NOMO-1 treated with dmso at 0.1 percent for 144 hours (cell line): ENCODE results near the gene TMEM86B.
"Not testable (repeated sequence)": the region's sequence is repeated elsewhere in the genome, so short reads cannot be mapped to it uniquely, and the experiment has no call there.

ENCODE experiments used
- DNase-seq: peaks from one replicate; lab custom pipeline; 2025; ENCODE audit not compliant: unreplicated experiment; lab: John Stamatoyannopoulos, UW

The TMEM86B gene

GRCh38 chr19:55242517-55242916 is 14.0 kb upstream of the TMEM86B start:
- no peak for DNase-seq

GRCh38 chr19:55241935-55242464 is 13.4 kb upstream of the TMEM86B start:
- DNase-seq = no peak

- no peak for DNase-seq
These were observed 12.8 kb upstream of the TMEM86B start for GRCh38 chr19:55241143-55241934.

DNA sequence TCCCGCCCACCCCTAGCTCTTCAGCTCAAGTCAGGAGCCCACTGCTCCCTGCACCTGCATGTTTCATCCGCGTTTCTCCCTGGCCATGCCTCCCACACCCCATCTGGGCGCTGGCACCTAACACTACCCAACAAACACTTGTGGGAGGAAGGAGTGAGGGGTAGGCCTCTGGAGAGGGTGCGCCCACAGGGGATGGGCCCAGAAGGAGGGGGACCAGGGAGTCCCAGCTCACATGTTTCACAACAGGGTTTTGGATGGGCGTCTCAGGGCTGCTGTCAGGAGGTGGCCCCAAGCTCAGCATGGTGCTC is 12.1 kb upstream of the TMEM86B start:
- DNase-seq = no peak

DNA sequence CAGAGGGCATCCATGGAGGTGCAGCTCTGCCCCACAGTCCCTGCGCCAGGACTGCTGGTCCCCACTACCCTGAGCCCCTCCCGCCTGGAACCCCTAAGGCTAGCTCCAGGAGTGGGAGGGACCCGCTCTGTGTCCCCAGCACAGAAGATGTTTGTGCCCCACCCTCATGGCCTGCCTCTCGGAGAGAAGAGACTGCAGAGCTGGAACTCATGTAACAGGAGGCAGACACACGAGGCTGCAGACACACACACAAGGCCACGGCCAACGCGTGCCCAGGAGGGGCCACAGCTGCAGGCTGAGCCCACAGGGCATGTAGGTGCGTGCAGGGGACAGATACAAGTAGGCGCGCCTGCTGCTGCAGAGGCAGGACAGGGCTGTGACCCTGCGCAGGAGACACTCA is 10.4 kb upstream of the TMEM86B start:
- DNase-seq = no peak

GRCh38 chr19:55238030-55238429 is 9.5 kb upstream of the TMEM86B start:
- DNase-seq = no peak

DNA sequence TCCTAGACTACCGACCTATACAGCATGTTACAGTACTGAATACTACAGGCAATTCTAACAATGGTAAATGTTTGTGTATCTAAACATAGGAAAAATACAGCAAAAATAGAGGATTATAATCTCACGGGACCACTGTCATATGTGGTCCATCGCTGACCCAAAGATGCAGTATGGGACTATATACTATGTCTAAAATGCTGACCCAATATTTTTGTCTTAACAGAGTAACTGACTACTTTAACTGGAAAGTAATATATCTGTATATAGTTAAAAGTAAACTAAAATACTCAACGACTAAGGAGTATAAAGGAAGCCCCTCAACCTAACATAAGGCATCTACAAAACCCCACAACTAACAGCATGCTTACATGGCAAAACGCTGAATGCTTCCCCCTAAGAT is 4.4 kb upstream of the TMEM86B start:
- DNase-seq = no peak

- DNase-seq = no peak
These were observed 3.7 kb upstream of the TMEM86B start for GRCh38 chr19:55232286-55232602.

- DNase-seq = no peak
These were observed 3.1 kb upstream of the TMEM86B start for GRCh38 chr19:55231391-55232285.

DNA sequence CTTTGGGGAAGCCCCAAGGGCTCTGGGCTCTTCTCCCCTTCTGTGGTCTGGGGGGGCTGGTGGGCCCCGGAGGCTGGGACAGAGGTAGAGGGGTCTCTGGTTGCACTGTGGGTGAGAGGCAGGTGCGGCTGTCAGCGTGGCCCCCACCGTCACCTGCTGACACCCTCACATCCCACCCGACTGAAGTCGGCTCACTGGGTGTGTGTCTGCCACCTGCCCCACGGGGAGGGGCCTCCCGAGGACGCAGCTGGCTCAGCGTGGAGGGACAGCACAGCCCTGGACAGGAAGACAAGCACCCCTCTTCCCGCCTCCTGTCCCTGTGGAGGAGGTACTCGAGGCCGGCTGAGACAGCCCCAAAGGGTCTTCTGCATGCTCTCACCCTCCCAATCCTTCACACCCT is 2.2 kb upstream of the TMEM86B start:
- DNase-seq = no peak

GRCh38 chr19:55230329-55230728 is 1.8 kb upstream of the TMEM86B start:
- no peak for DNase-seq

DNA sequence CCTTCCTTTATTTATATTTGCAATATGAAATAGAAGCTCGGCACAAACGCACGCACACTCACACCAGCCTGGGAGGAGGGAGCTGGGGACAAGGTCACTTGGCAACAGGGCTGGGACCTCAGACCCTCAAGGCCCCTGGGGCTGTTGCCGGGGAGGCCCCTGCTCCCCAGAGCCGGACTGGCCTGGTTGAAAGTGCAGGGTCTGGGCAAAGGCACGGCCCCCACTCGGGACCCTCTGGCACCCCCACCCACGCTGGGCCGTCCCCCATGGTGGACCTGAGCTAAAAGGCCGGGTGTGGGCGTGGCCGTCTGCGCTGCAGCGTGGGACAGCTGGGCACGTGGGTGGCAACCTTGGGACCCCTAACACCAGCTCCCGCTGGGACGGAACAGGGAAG is 1.2 kb upstream of the TMEM86B start:
- DNase-seq = no peak

DNA sequence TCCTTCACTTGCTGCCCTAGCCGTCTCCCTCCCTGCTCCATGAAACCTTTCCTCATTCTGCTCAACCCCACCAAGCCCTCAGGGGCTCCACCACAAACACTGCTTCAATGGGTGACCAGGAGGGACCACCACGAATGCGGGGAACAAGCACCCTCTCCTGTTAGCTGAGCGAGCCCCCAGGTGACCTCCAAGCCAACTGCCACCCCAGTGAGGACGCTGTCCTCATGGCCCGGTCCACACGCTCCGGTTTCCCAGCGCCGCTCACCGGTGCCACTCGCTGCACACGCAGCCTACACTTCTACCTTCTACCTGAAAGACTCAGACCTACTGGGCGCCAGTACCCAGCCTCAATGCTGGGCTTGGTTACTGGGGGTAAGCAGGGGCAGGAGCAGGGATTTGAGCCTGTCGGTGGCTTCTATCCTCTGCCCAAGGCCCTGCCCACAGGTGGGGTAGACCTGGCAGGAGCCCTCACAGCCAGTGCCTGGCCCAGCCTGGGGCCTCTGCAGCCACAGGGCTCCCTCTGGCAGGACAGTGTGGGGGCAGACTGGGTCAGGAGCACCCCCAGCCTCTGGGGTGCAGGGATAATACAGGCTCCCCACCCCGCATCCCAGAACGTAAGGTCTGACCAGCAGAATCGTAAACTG is 704 bp upstream of the TMEM86B start:
- DNase-seq = no peak

DNA sequence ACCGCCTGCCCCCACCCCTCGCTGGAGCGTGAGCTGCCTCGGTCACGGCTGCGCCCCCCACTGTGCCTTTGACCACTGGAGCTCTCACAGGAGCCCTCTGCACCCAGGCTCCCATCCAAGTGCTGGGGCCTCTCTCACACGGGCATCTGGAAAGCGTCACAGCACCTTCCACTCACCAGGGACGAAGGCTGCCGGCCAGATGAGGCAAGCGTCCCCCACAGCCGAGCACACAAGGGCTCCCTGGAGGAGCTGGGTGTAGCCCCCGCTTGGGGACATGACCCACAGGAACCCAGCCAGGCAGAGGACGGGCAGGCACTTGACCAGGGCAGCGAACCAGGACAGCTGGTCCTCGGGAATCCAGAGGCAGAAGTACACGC is 560 bp downstream of the TMEM86B start:
- DNase-seq = no peak

DNA sequence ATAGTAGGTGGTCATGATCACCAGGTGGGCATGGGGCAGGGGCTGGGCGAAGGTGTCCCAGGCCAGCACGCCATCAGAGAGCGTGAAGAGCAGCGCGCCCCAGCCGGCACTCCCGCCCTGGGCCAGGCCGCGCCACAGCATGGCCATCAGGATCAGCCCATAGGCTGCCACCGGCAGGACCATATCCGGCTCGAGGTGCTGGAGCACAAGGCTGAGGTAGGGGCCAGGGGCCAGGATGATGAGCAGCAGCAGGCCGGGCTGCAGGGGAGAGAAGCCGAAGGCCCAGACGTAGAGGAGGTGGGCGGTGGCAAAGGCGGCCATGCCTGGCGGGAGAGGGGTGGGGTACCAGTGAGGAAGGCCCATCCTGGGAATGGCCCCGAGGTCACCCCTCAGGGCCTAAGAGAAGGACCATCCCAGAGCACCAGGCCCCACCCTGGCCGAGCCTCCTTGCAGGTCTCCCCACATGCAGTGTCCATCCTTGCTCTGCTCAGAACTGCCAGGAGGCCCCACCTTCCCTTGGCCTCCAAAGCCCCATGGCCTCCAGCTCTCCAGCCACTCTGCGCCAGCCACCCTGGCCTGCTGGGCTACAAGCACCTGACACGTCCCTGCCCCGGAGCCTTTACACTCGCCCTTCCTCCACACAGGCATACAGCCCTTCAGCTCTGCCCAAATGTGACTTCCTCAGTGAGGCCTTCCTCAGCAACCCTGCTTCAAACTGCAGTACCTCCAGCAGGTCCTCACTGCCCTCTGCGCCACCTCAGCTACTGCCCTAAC is 1.1 kb downstream of the TMEM86B start:
- DNase-seq = no peak

- DNase-seq = no peak
These were observed 1.8 kb downstream of the TMEM86B start for GRCh38 chr19:55226788-55227187.

- no peak for DNase-seq
These were observed 2.3 kb downstream of the TMEM86B start for GRCh38 chr19:55226273-55226672.

- no peak for DNase-seq
These were observed 3.1 kb downstream of the TMEM86B start for GRCh38 chr19:55225415-55225958.

- not testable (repeated sequence) for DNase-seq
These were observed 3.7 kb downstream of the TMEM86B start for GRCh38 chr19:55224679-55225414.

- DNase-seq = no peak
These were observed 4.4 kb downstream of the TMEM86B start for GRCh38 chr19:55224038-55224665.
